ENCODE data around the gene CISD1.
A peak's percentile ranks its signal among the peaks of the same experiment; 100 is the strongest.
"Not testable (repeated sequence)": the region's sequence is repeated elsewhere in the genome, so short reads cannot be mapped to it uniquely, and the experiment has no call there.

Gene CISD1

GRCh38 chr10:58268946-58269781 lies at the start of gene CISD1:
CISD1 (plus strand) TSS chr10:58269162; CDS start chr10:58269274, 112 bp downstream.
- peak; percentile 97 for DNase-seq (ENCODE audit: low spot score)

GRCh38 chr10:58219875-58220274 lies 49.1 kb upstream of the CISD1 start:
- no peak for DNase-seq (ENCODE audit: low spot score)

GRCh38 chr10:58220769-58221451 lies 48.1 kb upstream of the CISD1 start:
- DNase-seq (ENCODE audit: low spot score): no peak

GRCh38 chr10:58225654-58226053 lies 43.3 kb upstream of the CISD1 start:
- DNase-seq (ENCODE audit: low spot score): no peak

- DNase-seq (ENCODE audit: low spot score): not testable (repeated sequence)
Observed at GRCh38 chr10:58229856-58230255, 39.1 kb upstream of the CISD1 start.

- no peak for DNase-seq (ENCODE audit: low spot score)
Observed at GRCh38 chr10:58237014-58237834, 31.7 kb upstream of the CISD1 start.

GRCh38 chr10:58239561-58240169 lies 29.3 kb upstream of the CISD1 start:
- DNase-seq (ENCODE audit: low spot score): no peak

GRCh38 chr10:58240531-58240930 lies 28.4 kb upstream of the CISD1 start:
- no peak for DNase-seq (ENCODE audit: low spot score)

GRCh38 chr10:58241346-58241745 lies 27.6 kb upstream of the CISD1 start:
- DNase-seq (ENCODE audit: low spot score): no peak

GRCh38 chr10:58243269-58243668 lies 25.7 kb upstream of the CISD1 start:
- DNase-seq (ENCODE audit: low spot score): no peak

- not testable (repeated sequence) for DNase-seq (ENCODE audit: low spot score)
Observed at GRCh38 chr10:58243801-58244200, 25.2 kb upstream of the CISD1 start.

GRCh38 chr10:58244242-58244641 lies 24.7 kb upstream of the CISD1 start:
- not testable (repeated sequence) for DNase-seq (ENCODE audit: low spot score)

GRCh38 chr10:58244666-58245065 lies 24.3 kb upstream of the CISD1 start:
- DNase-seq (ENCODE audit: low spot score): not testable (repeated sequence)

- DNase-seq (ENCODE audit: low spot score): no peak
Observed at GRCh38 chr10:58253184-58253583, 15.8 kb upstream of the CISD1 start.

GRCh38 chr10:58254644-58255043 lies 14.3 kb upstream of the CISD1 start:
- no peak for DNase-seq (ENCODE audit: low spot score)

- DNase-seq (ENCODE audit: low spot score): not testable (repeated sequence)
Observed at GRCh38 chr10:58256013-58256780, 12.8 kb upstream of the CISD1 start.

GRCh38 chr10:58258977-58259692 lies 9.8 kb upstream of the CISD1 start:
- no peak for DNase-seq (ENCODE audit: low spot score)

GRCh38 chr10:58260334-58260733 lies 8.6 kb upstream of the CISD1 start:
- DNase-seq (ENCODE audit: low spot score): no peak

- no peak for DNase-seq (ENCODE audit: low spot score)
Observed at GRCh38 chr10:58262766-58263165, 6.2 kb upstream of the CISD1 start.

GRCh38 chr10:58264780-58265179 lies 4.2 kb upstream of the CISD1 start:
- no peak for DNase-seq (ENCODE audit: low spot score)

- DNase-seq (ENCODE audit: low spot score): no peak
Observed at GRCh38 chr10:58265249-58265648, 3.7 kb upstream of the CISD1 start.
